K562 (cell line): ENCODE results near the gene BRAT1. TPM values are rescaled to one million over a fixed set of nuclear protein-coding genes. Genes with fewer than 3 reads are reported as not detected.
A peak's percentile ranks its signal among the peaks of the same experiment; 100 is the strongest.

Source experiments
- REST ChIP-seq, 2 experiments: fragments of 450-650 bp; formaldehyde crosslinking in 1 of 2; IDR thresholded peaks; 2 replicates each; pipeline versions ENCODE4 v1.4.0 to v1.6.1; 2014 to 2020; ENCODE audit warnings: mild to moderate bottlenecking in 2 of 2, borderline replicate concordance in 1 of 2, low read depth in 1 of 2
- polyA plus RNA-seq, 8 experiments: library from polyadenylated mRNA; depleted of rRNA in 4 of 8; stranded (reverse) in 5 of 8; unstranded in 3 of 8; fragments of >200 nt; fragmentation: Nextera tagmentation in 2 of 8; fragmentation: Illumina TruSeq in 1 of 8; extraction: Ambion mirVana in 2 of 8; extraction: Trizol in 1 of 8; gene quantifications; 2 replicates each; pipeline versions ENCODE4 v1.2.1 to v1.2.3, GENCODE V29; 2011 to 2014; ENCODE audit warnings: inconsistent platforms in 1 of 8, missing spikeins in 1 of 8
- total RNA-seq, 7 experiments: library from RNA; depleted of rRNA in 6 of 7; stranded (reverse); fragments of >200 nt in 6 of 7; fragmentation: Illumina TruSeq in 2 of 7; extraction: Trizol in 2 of 7; gene quantifications; 2 replicates each; pipeline versions ENCODE4 v1.2.1 to v1.2.3, GENCODE V29; 2011 to 2021; ENCODE audit warnings: low replicate concordance in 1 of 7

Gene BRAT1
- total and polyA plus RNA-seq, 9 of the 15 experiments (the other 6 are each of a cell fraction or from before 2014, with no cell fraction given): 0.13 to 49.6 (median 10.5) TPM

- TF ChIP-seq REST (IDR thresholded peaks at IDR 0.05; ENCODE audit: borderline replicate concordance) (peak; percentile 36; the same call in 1 of the 2 replicates), REST (CRISPR knock-in tag; IDR thresholded peaks at IDR 0.05; ENCODE audit: low read depth) (no peak)
Observed at GRCh38 chr7:2567679-2568278, 12.5 kb upstream of the BRAT1 start (continued).
